ENCODE measurements around the gene JMJD1C. TPM values are rescaled to one million over a fixed set of nuclear protein-coding genes. Genes with fewer than 3 reads are reported as not detected.
"Not testable (repeated sequence)": the region's sequence is repeated elsewhere in the genome, so short reads cannot be mapped to it uniquely, and the experiment has no call there.

Gene JMJD1C
- total RNA-seq, 1 donor from 2014 or later = 120 TPM

- peak; percentile 91 for TF ChIP-seq CTCF (IDR thresholded peaks at IDR 0.05)
- Mint-ChIP-seq H3K9me3 (ENCODE audit: unreplicated experiment) (no peaks in the 10 kb centered on the region), H3K36me3 (ENCODE audit: unreplicated experiment) (peaks cover 20% of the 10 kb centered on the region), H3K4me1 (ENCODE audit: unreplicated experiment) (no peaks in the 10 kb centered on the region), H3K27ac (ENCODE audit: unreplicated experiment) (no peak overlapping the region), H3K27me3 (ENCODE audit: unreplicated experiment) (no peaks in the 10 kb centered on the region), H3K4me3 (ENCODE audit: unreplicated experiment) (no peak overlapping the region)
- no peak for DNase-seq (ENCODE audit: extremely low spot score, unreplicated experiment)
These were observed 307.7 kb downstream of the JMJD1C start for GRCh38 chr10:63157845-63158624.

GRCh38 chr10:63156236-63156635 lies 309.5 kb downstream of the JMJD1C start:
- Mint-ChIP-seq H3K27me3 (ENCODE audit: unreplicated experiment) (no peaks in the 10 kb centered on the region), H3K4me1 (ENCODE audit: unreplicated experiment) (no peaks in the 10 kb centered on the region), H3K36me3 (ENCODE audit: unreplicated experiment) (peaks cover 24% of the 10 kb centered on the region), H3K27ac (ENCODE audit: unreplicated experiment) (no peak overlapping the region), H3K9me3 (ENCODE audit: unreplicated experiment) (no peaks in the 10 kb centered on the region), H3K4me3 (ENCODE audit: unreplicated experiment) (no peak overlapping the region)
- no peak for TF ChIP-seq CTCF (IDR thresholded peaks at IDR 0.05)
- DNase-seq (ENCODE audit: extremely low spot score, unreplicated experiment) = no peak

DNA sequence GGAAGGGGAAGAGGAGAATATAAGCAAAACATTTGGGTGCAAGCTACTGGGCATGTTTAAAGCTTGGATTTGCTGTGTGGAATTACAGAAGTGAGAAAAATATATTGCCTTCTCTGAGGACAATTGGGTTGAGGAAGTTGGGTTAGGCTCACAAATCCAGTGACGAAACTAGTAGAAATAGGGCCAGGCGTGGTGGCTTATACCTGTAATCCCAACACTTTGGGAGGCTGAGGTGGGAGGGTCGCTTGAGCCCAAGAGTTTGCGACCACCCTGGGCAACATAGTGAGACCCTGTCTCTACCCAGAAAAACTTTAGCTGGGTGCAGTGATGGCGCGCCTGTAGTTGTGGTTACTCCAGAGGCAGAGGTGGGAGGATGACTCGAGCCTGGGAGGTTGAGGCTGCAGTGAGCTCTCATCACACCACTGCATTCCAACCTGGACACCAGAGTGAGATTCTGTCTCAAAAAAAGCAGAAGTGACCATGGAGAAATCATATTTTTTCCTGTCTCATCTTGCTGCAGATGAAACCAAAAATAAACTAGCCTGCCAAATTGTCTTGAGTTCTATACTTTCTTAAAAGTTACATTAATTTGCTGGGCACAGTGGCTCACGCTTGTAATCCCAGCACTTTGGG lies 310.3 kb downstream of the JMJD1C start:
- peaks cover 28% of the 10 kb centered on the region for H3K36me3 Mint-ChIP-seq (ENCODE audit: unreplicated experiment)
- no peaks in the 10 kb centered on the region for H3K27me3 Mint-ChIP-seq (ENCODE audit: unreplicated experiment)
- no peak overlapping the region for H3K27ac Mint-ChIP-seq (ENCODE audit: unreplicated experiment)
- H3K4me3 Mint-ChIP-seq (ENCODE audit: unreplicated experiment) = no peak overlapping the region
- no peak for DNase-seq (ENCODE audit: extremely low spot score, unreplicated experiment)
- TF ChIP-seq CTCF (IDR thresholded peaks at IDR 0.05) = no peak
- no peaks in the 10 kb centered on the region for H3K9me3 Mint-ChIP-seq (ENCODE audit: unreplicated experiment)
- no peaks in the 10 kb centered on the region for H3K4me1 Mint-ChIP-seq (ENCODE audit: unreplicated experiment)

DNA sequence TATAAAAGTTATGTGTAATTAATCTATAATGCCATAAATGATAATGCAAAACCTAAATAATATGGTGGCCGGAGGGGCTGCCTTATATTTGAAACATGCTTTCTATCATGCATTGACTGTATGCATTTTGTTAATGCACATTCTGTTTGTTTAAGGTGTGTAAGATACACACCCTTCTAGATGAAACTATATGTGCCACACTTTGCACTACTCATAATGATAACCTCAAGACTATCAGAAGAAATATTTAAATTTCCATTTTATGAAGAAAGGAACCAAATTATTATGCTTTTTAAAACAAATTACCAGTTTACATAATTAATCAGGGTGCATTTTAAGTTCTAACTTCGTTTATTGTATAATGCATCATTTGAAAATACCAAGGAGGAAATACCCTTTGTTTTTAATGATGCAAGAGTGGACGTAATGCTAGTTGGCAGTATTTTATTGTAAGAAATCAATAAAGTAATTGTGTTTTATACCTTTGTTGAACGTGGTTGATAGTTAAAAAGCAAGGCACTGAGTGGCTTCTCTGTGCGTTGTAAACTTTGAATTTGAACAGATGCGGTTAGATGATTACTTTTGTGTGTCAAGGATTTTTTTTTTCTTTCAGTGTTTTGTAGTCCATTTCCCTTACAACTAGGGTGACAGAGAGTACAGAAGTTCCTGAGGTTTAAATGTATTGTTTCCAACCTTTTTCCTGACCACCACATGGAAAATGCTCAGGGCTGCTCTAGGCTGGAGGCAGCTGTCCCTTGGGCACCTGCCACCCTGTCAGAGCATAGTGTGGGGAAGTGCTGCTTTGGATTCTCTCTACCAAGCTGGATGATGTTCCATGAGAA lies 311.0 kb downstream of the JMJD1C start:
- Mint-ChIP-seq H3K27me3 (ENCODE audit: unreplicated experiment) (no peaks in the 10 kb centered on the region), H3K4me1 (ENCODE audit: unreplicated experiment) (no peaks in the 10 kb centered on the region), H3K36me3 (ENCODE audit: unreplicated experiment) (peaks cover 28% of the 10 kb centered on the region), H3K27ac (ENCODE audit: unreplicated experiment) (no peak overlapping the region), H3K4me3 (ENCODE audit: unreplicated experiment) (no peak overlapping the region), H3K9me3 (ENCODE audit: unreplicated experiment) (no peaks in the 10 kb centered on the region)
- DNase-seq (ENCODE audit: extremely low spot score, unreplicated experiment) = no peak
- TF ChIP-seq CTCF (IDR thresholded peaks at IDR 0.05) = no peak

DNA sequence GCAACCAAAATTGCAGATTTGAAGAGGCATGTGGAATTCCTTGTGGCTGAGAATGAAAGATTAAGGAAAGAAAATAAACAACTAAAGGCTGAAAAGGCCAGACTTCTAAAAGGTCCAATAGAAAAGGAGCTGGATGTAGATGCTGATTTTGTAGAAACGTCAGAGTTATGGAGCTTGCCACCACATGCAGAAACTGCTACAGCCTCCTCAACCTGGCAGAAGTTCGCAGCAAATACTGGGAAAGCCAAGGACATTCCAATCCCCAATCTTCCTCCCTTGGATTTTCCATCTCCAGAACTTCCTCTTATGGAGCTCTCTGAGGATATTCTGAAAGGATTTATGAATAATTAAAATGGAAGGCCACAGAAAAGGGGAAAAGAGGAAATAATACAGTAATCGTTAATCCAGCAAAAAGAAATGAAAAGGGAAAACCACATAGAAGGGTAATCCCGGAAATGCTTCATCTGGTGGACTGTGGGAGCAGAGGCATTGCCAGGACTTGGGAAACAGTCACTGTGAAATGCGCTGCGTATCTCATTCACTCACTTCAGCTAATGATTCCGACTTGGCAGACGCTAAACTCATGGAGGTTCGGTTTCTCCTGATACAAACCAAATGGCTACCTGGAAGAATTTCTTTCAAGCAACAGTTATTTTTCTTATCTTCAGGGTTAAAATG lies 311.8 kb downstream of the JMJD1C start:
- peaks cover 30% of the 10 kb centered on the region for H3K36me3 Mint-ChIP-seq (ENCODE audit: unreplicated experiment)
- H3K4me3 Mint-ChIP-seq (ENCODE audit: unreplicated experiment); DNase-seq (ENCODE audit: extremely low spot score, unreplicated experiment); H3K4me1 Mint-ChIP-seq (ENCODE audit: unreplicated experiment); H3K27me3 Mint-ChIP-seq (ENCODE audit: unreplicated experiment); H3K27ac Mint-ChIP-seq (ENCODE audit: unreplicated experiment); H3K9me3 Mint-ChIP-seq (ENCODE audit: unreplicated experiment): not testable (repeated sequence)

Data from osteocyte (in vitro differentiated cells).